HG02840 (cell line): ENCODE results near the gene IGFALS.
"Not testable (repeated sequence)": the region's sequence is repeated elsewhere in the genome, so short reads cannot be mapped to it uniquely, and the experiment has no call there.

Experiments used
- ATAC-seq: cut with Tn5 transposase; IDR thresholded peaks from one replicate; pipeline ENCODE4 v1.9.1; 2021; ENCODE audit warnings: mild to moderate bottlenecking, moderate library complexity, moderate number of reproducible peaks; ENCODE audit not compliant: unreplicated experiment, low FRiP score

Gene IGFALS

DNA sequence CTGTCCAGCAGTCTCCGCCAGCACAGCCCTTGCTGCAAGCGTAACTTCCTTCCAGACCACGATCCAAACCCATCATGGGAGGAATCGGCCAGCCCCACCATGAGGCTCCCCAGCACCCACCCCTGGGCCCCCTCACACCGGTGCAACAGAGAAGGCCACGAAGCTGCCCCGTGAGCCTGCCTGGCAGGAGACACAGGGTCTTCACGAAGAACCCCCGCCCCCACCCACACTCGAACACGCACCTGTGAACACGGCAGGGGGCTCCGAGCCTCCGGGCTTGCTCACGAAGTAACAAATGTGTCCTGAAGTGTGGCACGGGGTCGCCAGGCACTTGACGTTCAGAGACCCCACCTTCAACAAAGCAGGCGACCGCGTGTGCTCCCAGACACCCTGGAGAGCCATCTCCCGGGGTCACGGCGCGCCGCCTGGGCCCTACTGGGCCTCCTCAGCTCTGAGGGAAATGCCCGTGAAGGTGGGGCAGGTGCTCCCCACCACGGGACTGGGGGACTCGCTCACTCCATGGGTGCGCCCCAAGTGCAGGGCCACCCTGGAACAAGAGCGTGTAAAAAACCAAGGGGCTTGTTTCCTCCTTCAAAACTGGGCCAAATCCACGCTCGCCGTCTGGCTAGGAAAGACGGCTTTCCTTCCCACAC lies 25.5 kb upstream of the IGFALS start:
- no peak for ATAC-seq

DNA sequence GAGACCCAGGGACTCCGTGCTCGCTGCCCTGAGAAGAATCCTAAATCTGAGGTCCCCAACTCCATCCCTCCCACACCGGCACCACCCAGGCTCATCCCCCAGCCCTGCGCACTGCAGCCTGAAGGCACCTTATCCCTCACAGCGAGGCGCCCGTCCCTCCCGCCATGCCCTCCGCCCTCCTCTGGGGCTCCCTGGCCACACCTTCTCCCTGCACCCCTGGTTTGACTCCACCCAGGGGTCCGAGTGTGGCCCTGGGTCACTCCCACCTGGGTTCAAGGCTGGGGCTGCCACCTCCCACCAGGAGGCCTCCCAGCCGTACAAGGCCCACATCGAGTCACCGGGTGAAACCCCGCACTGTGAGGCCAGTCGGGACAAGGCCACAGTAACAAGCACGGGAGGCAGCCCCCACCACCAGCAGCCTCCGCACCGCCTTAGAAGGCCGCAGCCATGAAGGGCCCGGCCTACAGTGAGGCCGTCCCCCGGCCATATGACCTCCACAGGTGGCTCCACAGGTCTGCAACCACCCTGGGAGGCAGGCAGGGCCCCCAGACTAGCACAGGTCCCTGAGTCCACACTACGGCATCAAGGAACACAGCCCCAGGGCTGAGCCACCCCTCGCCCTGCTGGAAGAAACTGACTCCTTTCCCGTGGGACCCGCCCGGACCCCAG lies 24.8 kb upstream of the IGFALS start:
- ATAC-seq: no peak

DNA sequence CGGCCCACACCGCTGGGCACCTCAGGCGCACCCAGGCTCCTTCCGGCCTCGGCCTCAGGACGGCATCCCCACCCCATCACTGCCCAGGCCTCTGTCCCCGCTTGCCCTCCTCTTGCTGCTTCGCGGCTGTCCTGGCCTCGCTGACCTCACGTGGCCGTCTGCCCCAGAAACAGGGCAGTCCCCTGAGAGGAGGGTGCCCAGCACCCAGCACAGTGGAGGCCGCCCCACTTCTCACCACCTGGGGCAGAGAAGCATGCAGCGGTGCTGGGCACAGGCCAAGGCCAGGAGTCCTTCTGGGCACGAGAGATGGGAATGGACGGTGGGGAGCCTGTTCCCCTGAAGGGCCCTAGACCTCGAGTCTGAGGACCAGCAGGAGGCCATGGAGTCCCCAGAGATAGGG lies 24.2 kb upstream of the IGFALS start:
- ATAC-seq: no peak

DNA sequence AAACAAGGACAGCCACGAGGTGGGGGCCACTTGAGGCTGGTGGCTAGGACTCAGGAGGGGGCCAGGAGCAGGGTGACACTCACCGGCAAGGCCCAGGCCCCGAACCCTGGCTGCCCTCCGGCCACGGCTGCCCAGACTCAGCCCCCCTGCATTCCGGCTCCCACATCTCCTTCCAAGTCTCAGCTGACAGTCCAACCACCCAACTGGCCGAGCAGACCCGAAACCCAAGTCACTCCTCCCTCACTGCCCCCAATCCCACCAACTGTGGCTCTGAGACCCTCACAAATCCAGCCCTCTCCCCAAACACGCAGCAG lies 23.7 kb upstream of the IGFALS start:
- ATAC-seq: no peak

DNA sequence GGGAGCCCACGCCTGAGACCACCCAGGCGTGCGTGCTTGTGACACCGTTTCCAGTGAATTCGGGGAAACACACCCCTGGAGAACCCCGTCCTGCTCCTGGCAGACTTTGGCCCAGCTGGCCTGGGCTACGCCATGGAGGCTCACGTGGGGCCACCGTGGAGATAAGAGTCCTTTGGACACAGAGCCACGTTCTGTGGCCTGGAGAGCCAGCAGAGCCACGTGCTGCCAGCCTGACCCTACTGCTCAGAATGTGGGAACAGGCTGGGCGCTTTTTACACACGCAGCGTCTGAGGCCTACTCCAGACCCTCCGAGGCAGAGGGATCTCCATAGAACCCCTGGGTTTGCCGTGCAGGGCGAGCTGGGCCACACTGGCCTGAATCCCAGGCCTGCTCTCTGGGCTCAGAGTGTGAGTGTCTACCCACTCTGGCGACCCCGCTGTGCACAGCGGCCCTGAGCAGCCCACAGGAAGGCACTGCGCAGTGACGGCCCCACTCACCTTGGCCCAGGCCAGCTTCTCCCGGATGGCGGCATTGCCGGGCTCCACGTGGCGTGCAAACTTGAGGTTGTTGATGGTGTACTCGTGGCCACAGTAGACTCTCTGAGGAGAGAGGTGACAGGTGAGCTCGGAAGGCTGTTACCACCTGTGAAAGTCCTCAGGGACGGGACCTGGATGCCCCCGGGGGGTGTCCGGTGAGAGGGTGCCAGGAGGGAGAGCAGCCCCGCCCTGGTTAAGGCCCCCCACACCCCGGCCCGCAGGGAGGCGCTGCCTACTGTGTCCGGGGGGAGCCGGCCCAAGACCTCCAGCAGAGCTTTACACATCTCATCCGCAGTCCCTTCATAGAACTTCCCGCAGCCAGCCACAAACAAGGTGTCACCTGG lies 23.1 kb upstream of the IGFALS start:
- no peak for ATAC-seq

DNA sequence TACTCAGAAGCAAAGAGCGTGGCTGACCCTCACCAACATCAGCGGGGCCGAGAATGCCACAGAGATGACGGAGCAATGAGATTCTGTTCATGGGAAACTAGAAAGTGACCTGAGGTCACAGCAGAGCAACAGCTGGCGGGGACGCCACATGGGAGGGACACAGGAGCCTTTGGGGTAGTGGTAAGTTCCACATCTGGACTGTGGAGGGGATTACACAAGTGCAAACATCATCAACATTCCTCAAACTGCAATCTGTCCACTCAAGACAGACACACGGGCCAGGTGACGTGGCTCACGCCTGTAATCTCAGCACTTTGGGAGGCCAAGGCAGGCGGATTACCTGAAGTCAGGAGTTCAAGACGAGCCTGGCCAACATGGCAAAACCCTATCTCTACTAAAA lies 22.0 kb upstream of the IGFALS start:
- ATAC-seq: no peak

DNA sequence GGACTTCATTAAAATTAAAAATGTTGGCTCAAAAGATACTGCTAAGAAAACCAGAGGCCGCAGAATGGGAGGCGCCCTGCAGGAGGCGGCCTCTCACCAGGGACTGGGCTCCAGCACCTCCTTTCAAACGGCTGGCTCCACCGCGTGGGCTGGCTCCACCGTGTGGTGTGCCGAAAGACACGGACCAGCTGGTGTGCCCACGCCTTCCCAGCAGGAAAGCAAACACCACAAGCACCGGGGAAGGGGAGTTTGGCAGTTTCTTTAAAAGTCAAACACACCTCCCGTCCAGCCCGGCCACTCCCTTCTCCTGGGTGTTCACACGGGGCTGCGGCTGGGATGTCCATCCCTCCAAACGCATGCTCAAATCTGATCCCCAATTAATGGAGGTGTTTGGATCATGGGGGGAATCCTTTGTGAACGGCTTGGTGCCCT lies 19.2 kb upstream of the IGFALS start:
- no peak for ATAC-seq

DNA sequence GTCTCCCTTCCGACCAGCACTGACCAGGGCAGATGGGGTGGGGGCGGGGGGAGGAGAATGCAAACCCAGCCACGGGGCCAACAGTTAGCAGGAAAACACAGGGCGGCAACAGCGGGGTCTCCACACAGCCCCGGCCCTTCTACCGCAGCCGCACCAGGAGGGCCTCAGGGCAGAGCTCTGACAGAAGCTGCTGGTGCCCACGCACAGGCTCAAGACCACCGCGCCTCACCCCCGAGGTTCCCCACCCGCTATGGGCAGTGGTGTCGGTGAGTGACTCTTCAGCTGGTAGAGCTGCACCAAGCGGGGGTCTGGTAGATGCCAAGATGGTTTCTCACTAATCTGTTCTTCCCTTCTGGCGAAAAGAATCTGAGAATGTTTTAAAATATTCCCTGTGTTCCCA lies 17.0 kb upstream of the IGFALS start:
- ATAC-seq: no peak

DNA sequence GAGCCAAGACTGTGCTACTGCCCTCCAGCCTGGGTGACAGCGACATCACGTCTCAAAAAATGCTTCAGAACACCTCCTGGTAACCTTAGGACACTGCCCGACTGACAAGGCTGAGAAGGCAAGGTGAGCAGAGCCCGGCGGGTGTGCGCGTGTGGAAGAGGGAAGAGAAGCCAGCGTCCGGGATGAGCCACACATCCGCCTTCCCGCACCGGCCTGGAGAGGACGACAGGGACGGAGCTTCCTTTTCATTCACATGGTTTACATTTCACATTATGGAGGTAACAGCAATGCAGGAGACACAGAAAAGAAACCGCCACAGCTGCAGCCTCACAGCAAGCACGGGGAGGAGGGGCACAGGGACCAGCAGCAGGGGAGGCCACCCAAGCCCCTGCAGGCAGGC lies 16.6 kb upstream of the IGFALS start:
- ATAC-seq: no peak

DNA sequence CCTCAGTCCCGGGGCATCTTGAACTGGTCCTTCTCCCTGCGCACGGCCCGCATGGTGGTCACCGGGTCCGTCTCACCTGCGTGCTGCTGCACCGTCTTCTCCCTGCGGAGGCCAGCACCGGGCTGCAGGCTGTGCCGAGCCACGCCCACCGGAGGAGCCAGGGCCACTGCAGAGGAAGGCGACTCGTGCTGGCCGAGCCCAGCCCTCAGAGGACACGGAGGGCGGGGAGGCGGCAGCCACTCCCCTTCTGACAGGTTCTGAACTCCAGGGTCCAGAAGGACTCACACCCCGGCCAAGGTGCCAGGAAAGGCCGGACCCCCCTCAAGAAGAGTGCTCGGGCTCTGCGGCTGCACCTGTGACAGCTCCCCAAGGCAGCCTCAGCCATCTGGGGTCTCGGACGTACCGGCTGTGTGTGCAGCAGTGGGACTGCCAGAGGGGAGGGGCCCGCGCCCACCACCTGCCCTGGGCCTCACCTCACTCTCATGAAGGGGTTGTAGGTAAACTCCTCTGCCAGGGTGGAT lies 15.8 kb upstream of the IGFALS start:
- no peak for ATAC-seq

DNA sequence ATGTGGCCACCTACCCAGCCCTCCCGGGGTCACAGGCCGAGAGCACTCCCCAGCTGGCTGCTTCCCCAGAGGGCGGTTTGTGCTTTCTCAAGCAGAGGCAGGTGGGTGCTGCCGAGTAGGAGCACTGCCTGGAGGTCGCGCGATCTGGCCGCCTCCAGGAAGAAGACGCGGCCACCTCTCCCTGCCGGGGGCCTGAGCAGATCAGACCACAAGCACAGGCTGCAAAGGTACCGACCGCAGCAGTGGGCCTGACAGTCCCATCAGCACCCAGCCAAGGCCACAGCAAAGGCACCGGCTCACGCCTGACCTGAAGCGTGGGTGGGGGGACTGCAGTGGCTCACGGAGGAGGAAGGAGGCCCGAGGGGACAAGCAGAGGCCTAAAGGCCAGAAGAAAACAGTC lies 15.2 kb upstream of the IGFALS start:
- ATAC-seq: no peak

DNA sequence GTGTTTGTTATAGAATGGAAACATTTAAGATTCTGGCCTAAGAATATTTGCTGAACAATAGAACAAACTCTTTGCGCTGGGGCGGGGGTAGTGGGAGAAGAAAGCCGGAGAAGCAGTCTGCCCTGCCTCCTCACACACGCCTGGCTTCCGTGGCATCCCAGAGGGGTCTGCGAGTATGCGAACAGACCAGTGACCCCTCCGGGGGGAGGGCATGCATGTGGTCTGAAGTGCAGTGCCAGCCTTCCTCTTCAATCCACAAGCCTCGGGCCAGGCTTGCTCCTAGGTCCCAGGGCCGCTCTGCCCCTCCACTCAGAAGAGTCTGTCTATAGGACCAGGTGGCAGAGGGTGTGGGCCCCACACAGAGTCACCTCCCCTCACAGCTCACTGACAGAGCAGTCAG lies 14.1 kb upstream of the IGFALS start:
- ATAC-seq: no peak

DNA sequence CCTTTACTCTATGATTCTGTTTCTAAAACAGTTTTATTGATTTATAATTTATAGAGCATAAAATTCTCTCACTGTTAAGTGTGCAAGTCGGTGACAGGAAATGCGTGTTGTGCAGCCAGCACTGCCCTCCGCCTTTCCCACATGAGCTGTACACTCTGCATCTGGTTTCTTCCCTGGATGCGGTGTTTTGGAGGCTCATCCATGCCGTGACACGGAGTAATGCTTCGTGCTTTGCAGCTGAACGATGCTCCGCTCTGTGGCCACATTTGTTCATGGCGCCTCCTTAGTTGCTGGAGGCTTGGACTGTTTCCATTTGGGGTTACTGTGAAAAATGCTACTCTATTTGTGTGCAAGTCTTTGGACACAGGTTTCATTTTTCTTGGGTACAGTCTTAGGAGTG lies 7.2 kb upstream of the IGFALS start:
- no peak for ATAC-seq

DNA sequence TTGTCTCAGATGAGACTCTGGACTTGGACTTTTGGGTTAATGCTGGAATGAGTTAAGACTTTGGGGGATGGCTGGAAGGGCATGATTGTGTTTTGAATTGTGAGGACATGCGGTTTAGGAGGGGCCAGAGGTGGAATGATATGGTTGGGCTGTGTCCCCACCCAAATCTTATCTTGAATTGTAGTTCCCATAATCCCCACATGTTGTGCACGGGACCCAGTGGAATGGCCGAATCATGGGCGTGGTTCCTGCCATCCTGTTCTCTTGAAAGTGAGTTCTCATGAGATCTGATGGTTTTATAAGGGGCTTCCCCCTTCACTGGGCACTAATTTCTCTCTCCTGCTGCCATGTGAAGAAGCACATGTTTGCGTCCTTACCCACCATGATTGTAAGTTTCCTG lies 5.8 kb upstream of the IGFALS start:
- not testable (repeated sequence) for ATAC-seq

DNA sequence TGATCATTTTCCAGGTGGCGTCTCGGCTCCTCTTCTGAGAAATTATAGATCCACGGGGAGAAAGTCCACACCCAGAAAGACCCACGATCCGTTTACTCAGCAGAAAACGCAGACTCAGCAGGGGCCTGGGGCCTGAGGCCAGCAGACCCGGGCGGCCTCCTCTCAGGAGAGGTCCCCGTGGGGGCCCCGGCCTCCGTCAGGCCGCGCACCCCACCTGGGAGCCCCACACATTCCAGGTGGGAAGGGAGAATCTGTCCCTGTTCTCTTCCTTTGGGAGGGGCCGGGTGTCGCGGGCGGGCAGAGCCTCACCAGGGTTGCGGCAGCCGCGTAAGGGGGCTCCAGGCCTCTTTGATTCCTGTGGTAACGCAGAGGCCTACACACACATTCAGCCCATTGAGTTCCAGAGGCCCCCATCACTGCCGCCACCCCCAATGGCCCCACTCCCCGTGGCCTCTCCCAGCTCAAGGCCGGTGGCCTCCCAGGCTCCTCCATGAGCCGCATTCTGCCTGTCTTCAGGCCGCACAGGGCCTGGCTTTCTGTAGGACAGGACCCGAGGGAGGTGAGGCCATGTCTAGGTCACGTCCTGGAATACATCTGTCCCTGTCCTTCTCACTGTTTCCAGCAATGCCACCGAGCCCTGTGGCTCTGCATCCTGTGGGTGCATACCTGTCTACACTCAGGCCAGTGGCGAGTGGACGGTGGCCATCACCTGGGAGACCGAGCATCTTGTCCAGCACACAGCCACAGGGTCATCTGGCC lies 1.6 kb upstream of the IGFALS start:
- ATAC-seq: no peak

DNA sequence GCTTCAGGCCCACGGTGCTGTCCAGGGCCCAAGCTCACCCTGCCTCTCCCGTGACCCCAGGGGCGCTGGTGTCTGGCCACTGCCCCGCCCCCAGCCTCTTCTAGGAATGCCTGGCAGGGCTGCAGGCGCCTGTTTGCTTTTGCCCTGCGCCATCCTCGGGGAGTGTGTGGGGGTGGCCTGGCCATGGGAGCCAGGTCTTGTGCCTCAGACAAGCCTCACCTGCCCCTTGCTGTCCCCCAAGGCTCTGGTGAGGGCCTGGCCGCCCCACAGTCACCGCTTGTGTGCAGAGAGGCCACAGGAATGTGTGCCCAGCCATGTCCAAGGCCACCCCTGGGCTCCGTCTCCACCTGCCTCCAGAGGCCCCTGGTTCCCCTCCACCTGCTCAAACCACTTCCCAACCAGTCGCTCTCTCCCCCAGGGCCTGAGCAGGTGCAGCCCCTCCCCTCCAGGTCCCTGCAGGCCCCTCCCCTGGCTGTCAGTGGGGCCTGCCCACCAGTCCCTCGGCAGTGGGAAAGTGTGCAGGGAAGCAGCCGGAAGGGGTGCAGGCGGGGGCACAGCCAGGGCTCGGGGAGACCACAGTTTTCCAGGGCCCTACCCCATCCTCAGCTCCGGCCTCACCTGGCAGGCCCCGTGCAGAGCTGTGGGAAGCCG lies 841 bp upstream of the IGFALS start:
- no peak for ATAC-seq

DNA sequence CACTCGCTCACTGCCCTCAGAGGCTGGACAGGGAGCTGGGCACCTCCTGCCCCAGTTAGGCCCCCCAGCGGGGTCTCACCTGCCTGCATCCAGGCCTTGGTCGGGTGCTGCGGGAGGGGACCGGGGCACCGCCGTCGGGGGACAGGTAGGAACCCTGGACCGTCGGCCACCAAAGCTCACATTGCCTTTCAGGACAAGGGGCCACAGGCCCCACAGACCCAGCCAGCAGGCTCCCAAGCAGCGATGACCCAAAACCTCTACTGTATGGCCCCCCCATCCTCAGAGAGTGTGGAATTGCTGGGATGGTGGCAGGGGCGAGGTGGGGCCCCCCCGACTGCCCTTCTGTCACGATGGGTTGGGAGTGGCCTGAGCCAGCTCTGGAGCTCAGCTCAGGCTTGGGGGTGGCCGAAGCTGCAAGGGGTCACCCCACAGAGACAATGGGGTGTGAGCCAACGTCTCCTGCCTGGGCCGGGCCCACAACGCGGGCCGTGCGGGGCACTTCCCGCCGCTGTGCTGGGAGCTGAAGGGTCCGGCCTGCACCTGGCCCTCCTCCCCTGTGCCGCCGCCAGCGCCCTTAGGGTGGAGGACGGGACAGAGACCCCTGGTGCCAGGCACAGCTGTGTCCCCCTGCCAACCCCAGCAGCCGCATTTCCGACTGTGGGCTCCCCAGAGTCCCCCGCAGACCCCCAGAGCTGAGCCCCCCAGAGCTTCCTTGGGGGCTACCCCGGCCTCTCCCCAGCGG lies 498 bp downstream of the IGFALS start:
- ATAC-seq: no peak

DNA sequence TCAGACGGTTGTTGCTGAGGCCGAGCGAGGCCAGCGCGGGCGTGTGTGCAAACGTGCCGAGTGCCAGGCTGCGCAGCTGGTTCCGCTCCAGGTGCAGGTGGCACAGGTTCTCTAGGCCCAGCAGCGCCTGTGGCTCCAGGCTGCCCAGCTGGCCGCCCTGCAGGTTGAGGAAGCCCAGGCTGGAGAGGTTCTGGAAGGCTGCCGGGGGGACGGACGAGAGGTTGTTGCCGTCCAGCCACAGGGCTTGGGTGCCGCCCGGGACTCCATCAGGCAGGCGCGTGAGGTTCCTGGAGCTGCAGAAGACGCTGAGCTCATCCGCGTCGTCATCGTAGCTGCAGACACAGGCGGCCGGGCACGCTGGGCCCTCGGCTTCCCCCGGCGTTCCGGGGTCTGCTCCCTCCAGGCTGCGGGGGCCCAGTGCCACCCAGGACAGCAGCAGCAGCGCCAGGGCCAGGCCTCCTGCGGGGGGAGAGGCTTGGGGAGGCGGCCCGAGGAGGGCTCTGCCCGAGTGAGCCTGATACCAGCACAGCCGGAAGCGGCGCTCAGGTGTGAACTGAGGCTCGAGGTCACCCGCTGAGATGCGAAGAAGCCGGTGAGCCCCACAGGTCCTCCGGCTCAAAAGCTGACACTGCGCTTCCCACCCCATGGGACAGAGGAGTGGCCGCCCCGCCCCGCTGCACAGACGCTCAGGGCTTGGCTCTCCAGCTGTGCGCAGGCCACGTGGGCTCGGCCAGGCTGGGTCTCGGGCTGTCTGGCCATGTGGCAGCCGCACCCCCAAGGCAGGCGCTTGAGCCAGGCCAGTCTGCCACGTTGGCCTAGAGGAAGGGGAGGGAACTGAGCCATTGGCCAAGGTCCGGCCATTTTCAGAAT lies 1.3 kb downstream of the IGFALS start:
- ATAC-seq: no peak
